Stimulated activated CD4-positive, alpha-beta T cell treated with anti-CD3 and anti-CD28 coated beads, TNF-alpha, amount 100 ng/mL, for 1 hour (primary cell): ENCODE data around the gene GYS2.
"Not testable (repeated sequence)": the region's sequence is repeated elsewhere in the genome, so short reads cannot be mapped to it uniquely, and the experiment has no call there.

Experiments
- DNase-seq, 3 donors: peaks; one replicate each; pipeline ENCODE4 v3.0.0-alpha.2; 2020; ENCODE audit warnings: low read depth in 3 of 3, low spot score in 1 of 3

The GYS2 gene

DNA sequence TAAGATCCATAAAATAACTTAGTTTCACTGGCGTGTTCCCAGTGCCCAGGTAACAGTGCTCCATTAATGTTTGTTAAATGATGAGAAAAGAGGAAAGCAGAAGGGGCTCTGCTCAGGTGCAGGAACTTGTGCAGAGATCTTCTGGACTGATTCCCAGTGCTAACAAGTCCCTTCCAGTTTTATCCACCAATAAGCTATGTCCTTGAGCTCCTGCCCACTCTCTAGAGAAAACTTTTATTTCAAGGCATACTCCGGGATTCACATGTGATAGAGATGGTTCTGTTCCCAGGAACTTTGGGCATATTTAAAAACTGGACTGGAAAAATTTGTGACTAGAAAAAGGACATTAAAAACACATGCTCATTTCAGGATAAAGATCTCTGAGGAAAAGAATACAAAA lies 1.9 kb downstream of the GYS2 start:
- no peak for DNase-seq

DNA sequence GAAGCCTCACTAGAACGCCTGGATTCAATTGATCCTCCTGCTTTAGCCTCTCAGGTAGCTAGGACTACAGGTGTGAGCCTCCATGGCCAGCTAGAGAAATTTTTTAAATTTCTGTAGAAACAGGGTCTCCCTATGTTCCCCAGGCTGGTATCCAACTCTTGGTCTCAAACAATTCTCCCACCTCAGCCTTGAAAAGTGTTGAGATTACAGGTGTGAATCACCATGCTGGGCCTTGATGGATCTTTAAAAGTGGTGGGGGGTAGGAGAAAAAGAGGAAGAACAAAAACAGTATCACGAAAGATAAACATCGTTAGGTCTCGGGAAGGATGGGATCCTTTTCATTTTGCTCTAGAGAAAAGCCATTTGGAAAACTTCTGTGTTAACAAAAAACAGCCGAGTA lies 4.5 kb downstream of the GYS2 start:
- DNase-seq = no peak

DNA sequence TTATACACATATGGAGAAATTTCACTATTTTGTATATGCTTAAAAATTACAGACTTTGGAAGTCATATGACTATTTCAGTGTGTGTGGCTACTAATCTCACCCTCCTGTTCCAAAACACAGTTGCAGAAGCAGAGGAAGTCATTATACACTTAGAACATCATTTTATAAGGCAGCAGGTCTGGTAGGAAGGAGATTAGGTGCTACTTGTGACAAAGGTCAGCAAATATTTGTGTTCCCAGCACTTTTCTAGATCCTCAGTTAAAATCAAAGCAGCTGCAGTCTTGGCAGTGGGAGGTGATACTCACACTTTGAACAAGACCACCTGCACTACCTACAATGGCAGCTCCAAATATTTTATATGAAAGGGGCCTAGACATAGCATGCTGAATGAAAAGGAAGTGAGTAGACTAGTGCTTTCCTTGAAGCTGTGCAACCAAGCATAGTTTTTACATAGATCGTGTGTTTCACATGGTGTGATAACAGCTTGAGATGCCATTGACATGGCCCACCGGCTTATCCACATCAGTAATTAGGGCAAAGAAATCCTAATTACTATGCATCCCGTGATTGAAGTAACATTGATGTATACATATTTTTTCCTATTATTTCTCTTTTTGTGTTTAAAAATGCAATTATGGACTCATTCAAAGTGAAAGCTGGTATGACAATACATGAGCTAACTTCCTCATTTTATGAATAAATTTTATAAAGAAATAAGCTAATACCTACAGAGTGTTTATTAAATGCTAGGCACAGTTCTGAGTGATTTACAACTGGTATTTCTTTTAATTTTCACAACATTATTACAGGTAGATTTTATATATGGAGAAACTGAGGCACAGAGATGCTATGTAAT lies 5.3 kb downstream of the GYS2 start:
- no peak for DNase-seq

DNA sequence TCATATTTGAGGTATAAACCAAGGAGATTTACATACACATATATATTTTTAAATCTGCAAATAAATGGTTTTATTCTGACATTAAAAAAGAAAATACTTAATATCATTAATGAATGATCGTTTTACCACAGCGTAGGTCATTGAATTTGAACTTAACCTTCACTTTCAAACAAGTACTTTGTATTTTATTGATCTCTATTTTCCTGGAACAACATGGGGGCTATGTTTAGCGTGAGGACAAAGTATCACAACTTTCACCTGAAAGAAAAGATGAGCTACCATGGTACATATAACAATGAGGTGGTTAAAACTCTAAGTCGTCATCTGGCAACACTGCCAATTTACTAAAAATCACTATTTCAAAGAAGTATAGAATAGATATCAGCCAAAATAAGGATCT lies 6.0 kb downstream of the GYS2 start:
- no peak for DNase-seq

DNA sequence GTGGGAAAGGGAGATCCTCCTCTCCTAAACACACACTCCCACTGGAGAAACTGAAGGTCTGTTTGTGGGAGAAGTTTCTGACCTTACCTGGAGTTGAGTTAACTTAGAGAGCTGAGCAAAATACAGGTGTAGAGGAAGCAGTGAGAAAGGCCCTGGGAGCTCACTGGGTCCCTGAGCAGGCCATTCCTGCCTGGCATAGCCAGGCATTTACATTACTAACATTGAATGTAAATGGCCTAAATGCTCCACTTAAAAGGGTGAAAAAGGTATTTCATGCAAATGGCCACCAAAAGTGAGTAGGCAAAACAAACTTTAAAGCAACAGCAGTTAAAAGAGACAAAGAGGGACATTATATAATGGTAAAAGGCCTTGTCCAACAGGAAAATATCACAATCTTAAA lies 9.3 kb downstream of the GYS2 start:
- DNase-seq = not testable (repeated sequence)

DNA sequence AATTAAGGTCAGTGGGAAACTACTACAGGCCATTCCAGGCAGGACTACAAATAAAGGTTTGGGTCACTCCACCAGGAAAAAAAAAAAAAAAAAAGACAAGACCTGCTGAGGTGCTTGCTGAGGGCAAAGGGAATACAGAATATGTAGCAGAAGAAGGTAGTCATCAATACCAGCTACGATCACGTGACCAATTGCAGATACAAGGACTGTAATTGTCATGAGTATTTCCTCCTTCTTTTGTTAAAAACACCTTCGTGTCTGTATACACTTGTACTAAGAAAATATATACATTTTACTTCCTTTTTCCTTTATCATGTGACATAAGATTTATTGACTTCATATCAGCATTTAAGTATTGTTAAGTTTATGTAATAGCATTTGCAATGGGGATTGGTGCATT lies 19.2 kb downstream of the GYS2 start:
- no peak for DNase-seq

DNA sequence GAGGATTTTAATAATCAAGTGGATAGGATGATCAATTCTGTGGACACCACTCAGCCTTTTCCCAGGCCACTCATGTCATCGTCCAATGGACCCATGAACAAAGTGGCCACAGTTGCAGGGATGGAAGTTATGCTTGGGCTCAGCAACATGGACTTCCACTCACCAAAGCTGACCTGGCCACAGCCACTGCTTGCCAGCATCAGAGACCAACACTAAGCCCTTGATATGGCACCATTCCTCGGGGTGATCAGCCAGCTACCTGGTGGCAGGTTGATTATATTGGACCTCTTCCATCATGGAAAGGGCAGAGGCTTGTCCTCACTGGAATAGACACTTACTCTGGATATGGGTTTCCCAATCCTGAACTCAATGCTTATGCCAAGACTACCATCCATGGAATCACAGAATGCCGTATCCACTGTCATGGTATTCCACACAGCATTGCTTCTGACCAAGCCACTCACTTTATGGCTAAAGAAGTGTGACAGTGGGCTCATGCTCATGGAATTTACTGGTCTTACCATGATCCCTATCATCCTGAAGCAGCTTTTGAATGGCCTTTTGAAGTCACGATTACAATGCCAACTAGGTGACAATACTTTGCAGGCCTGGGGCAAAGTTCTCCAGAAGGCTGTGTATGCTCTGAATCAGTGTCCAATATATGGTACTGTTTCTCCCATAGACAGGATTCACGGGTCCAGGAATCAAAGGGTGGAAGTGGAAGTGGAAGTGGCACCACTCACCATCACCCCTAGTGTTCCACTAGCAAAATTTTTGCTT lies 20.1 kb downstream of the GYS2 start:
- DNase-seq = not testable (repeated sequence)

DNA sequence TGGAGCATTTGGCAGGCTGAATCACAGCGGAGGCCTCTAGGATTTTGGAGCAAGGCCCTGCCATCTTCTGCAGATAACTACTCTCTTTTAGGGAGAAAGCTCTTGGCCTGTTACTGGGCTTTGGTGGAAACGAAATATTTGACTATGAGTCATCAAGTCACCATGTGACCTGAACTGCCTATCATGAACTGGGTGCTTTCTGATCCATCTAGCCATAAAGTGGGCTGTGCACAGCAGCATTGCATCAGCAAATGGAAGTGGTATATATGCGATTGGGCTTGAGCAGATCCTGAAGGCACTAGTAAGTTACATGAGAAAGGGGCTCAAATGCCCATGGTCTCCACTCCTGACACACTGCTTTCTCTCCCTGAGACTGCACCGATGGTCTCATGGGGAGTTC lies 21.1 kb downstream of the GYS2 start:
- DNase-seq = no peak

DNA sequence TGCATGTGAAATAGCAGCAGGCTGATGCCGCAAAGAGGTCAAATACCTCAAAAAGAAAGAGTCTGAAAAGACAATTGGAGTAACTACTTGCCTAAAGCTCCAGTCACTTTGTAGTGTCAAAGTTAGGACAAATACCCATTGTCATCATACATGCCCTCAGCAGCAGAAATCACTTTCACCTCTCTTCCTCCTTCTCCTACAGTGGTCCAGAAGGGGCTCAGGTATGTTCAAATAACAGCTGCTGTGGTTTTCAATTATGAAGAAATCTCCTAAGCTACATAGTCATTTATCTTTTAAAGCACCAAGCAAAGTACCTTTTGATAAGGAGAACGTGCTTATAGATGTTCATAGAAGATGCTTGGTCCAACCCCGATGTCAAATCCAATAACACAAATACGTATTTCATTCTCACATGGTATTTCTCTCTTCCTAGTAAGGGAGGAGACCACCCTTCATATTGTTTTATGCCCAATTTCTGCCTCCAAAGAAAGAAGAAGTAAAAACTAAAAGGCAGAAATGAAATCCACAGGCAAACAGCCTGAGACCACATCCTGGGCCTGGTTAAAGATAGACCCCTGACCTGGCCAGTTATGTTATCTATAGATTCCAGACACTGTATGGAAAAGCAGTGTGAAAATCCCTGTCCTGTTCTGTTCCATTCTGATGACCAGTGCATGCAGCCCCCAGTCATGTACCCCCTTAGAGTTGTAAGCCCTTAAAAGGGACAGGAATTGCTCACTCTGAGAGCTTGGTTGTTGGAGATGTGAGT lies 23.7 kb downstream of the GYS2 start:
- DNase-seq = no peak

DNA sequence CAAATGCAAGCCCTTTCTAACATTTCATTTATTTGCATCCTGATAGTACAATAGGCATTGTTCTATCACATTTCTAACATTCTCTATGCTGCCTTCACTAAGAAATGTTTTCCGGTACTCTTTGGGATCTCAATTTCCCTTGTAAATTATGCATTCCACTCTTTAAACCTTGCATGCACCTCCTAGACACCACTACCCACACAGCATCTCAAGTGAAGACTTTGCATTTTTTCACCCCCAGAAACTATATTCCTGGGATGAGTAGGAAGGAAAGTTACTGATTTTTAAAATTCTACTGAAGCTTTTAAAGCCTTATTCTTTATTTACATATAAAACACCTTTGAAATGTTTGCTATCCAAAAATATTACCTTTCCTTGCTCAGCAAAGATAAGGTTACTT lies 27.1 kb downstream of the GYS2 start:
- no peak for DNase-seq

DNA sequence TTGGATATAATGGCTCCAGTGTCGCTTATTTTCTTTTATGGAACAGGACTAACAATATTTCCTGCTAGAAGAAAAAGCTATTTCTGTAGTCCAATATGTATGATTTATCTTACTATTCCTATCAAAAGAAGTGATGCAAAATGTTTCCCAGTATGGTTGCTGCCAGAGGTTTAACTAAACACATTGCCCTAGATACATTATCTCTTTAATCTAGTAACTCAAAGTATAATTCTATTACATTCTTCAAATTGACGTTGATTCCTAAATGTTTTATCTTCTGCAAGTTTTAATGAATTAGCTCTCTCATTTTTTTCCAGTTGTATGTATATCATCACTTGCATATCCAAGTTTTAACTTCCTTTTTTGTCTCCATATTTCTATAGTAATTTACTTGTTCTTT lies 28.2 kb downstream of the GYS2 start:
- no peak for DNase-seq

DNA sequence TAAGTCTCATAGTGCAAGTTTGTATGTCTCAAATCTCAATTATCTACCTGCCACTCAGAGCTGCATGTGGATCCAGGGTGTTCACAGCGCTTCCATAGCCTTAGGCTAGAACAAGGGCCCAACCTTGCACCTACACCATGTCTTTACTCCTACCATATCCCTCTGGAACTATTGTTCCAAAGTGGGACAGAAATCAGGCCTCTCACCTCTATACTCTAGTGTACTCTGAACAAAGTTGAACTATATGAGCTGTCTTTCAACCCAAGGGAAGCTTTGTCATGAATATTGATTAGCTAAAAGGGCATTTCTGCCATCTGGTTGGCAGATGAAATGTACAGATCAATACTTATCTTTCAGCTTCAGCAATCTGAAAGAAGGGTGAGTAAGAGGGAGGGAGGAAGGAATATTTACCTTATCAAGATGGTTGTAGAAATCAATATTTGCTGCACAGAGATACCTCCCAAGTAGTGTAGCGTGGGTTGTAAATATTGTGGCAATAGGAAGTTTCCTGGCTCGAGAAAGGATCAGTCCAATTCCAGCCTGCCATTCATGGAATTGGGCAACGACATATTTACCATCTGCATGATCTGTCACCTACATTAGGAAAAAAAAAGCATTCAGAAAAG lies 30.8 kb downstream of the GYS2 start:
- DNase-seq = no peak

DNA sequence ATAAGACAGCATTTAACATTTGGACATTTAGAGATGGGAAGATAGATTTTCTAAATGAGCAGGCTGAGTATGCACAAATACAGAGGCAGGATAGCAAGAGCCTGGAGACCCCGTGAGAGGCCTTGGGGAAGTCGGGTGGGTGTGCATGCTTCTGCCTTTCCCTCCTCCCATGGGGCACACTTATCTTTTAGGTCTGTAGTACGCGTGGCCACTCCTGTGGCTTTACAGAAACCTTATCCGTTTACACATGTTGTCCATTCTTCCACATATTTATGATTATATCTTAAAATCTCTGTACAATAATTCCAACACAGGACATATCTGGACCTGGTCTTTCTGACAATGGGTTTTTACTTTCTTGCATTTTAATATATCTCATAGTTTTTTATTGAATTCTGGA lies 33.6 kb downstream of the GYS2 start:
- no peak for DNase-seq

DNA sequence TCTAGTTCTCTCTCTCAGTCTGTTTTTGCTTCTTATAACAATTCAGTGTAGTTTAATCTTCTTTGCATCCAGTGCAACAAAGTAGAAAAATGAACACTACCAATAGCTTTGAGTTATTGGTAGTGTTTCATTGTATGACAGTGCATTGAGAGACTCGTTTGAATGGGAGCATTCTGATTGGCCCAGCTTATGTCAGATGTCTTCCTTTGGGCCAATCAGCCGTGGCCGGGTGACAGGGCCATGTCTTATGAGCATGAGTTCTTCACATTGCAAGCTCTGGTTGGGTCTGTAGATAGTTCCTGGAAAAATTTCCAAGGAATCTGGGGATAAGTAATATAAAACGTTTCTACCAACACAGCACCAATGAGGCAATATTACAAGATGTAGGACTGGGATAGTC lies 36.5 kb downstream of the GYS2 start:
- no peak for DNase-seq

DNA sequence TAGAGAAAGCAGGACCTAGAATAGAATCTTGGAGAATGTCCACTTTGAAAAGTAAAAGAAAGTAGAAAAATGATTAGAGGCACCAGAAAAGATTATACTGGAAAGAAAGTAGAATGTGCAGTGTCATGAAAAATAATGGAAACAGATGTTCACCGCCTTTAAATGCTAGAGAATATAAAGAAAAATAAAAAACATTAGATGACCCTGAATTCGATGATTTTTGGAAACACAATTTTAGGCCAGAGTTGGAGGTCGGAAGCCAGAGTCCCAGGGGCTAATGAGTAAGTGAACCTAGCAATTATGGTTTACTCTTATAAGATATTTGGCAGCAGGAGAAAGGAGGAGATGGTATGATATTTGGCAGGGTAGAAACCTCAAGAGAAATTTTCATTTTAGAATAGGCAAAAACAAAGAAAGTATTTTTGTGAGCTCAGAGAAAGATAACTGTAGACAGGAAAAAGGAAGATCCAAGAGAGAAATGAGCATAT lies 37.7 kb downstream of the GYS2 start:
- DNase-seq = no peak

DNA sequence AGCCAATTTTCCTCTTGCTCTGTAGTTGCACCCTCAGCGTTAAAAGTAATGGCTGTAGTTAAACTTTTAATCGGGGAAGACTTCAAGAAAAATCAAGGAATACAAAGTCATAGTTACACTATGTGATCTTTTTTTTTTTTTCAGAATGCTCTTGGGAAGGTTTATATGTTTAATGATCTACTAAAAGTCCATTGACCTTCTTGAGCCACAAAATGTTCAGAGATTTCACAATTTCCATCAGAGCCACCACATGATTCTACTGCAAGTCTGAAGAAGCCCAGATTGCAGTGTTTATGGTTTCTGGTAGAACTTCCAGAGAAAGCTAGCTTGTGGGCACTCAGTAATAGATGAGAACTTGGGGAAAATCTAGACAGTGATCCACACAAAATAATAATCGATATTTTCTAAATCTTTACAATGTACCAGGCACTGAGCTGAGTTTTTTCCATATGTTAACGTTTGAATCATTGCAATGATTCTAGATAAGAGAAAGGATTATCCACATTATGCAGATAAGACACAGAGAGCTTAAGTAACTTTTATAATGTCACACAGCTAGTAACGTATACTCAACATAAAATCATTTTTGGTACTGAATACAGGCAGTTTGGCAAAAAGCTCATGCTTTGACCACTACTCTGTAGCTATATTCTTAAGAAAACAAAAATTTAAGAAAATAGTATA lies 38.3 kb downstream of the GYS2 start:
- DNase-seq = no peak

DNA sequence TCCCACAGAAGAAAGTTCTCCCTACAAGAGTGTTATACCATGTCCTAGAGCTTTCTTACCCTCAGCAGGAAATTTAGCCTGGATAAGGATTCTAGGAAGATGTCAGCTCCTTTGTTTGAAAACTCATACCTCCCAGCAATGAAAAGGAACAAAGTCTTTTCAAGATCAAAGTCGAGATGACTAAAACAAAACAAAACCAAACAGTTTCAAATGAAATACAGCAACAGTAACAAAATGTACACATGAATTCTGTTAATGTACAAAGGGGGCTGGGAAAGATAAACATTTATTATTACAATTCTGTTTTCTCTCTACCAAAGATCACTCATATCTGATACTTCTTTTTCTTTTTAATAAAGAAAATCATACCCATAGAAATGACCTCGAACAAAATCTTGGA lies 41.8 kb downstream of the GYS2 start:
- no peak for DNase-seq

DNA sequence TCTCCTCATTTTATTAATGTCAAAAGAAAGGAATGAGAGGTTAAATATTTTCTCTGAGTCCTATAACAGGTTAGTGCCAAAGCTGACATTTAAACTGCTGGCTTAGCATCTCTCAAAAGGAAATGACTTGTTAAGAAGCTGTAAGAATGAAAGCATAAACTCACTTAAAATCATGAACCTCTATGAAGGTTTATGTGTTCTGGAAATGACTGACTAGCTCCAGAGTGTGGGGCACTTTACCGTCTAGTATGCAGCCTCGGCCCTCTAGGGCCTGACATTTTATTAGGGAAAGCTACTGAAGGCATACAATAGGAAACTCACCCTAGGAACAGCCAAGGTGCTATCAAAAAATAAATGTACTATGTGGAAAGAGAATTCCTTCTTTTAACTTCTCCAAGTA lies 43.5 kb downstream of the GYS2 start:
- DNase-seq = no peak

DNA sequence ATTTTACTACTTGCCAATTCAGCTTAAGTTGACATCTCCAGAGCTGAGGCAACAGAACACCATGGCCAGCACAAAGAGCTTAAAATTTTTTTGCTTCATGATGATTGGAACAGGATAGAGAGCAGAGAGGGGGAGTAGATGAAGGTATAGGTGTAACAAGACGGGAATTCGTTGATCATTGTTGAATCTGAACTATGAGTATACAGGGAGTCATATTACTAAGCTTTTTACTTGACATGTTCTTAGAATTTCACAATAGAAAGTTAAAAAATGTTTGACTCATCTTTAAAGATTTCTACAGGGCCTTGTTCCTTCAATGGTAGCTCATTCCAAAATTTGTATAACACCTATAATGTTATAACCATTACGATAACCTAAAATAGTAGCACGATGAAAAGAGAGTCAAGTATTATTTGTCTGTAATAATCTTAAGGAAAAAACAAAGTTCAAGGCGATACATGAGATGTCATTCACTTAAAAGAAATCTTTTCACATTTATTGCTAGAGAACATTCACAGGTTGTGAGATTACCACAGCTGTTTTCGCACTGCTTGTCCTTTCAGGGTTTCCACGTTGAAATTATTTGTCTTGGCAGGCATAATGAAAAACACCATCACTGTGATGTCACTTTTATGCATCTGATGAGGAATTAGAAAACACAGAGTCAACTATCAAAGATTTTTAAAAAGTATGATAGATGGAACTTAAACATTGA lies 44.6 kb downstream of the GYS2 start:
- no peak for DNase-seq

DNA sequence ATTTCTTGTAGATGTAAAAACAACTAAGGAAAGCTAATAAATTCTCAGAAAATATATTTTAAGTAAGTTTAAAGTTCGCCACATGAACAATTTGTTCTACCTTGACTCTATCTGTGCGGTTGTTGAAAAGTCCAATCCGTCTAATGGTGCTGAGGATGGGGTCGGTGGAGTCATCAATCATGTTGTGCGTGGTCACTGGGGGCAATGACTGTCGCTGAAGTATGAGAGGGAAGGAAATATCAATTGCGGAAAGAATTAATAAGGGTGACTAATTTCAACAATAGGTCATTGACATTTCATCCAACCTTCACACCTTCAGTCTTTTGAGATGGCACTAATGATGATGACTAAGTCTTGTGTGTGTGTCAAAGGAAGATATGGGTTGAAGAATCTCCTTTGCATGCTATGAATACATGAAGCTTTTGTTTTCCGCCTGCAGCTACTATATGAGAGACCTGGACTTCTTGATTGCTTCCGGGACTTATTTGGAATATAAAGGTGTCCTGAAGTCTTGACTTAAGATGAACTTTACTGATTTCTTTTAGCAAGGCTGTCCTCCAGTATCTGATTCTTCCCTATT lies 46.5 kb downstream of the GYS2 start:
- no peak for DNase-seq
